B cell (primary cell): ENCODE data around the gene KYAT1. TPM values are rescaled to one million over a fixed set of nuclear protein-coding genes. Genes with fewer than 3 reads are reported as not detected.

ENCODE experiments used
- ATAC-seq: fragments of 200-7000 bp; cut with Tn5 transposase; one replicate; pipeline ENCODE4 v1.10.0; 2021; ENCODE audit warnings: low read depth, mild to moderate bottlenecking, moderate number of reproducible peaks, moderate library complexity
- CTCF ChIA-PET: fragments of 350-600 bp; sonication (Branson Sonifier 250); formaldehyde crosslinking; loops from one replicate; lab custom pipeline; 2021; ENCODE audit warnings: antibody characterized with exemption, inconsistent platforms; lab: Charles Lee
- POLR2A ChIA-PET: fragments of 350-600 bp; sonication (Branson Sonifier 250); formaldehyde crosslinking; loops from one replicate; lab custom pipeline; 2021; ENCODE audit warnings: antibody characterized with exemption; lab: Charles Lee
- DNase-seq: peaks from one replicate; pipeline ENCODE4 v3.0.0; 2013
- H2AFZ ChIP-seq: 2 replicates; pipeline ENCODE4 v1.6.1; 2012; ENCODE audit warnings: mild to moderate bottlenecking, low read depth, low read length; ENCODE audit not compliant: insufficient read depth, poor library complexity, severe bottlenecking
- H3K27ac ChIP-seq, 2 donors: 1 replicate in 1 of 2; 2 replicates in 1 of 2; pipeline ENCODE4 v1.5.1; 2012 to 2013; ENCODE audit warnings: low read length in 2 of 2, mild to moderate bottlenecking in 2 of 2, moderate library complexity in 1 of 2
- H3K27me3 ChIP-seq, 4 experiments: fragments of 200-600 bp in 1 of 4; sonication (generic) in 1 of 4; replicated peaks in 1 of 4; 1 replicate in 2 of 4; 2 replicates in 2 of 4; pipeline versions ENCODE4 v1.6.1 to v1.7.0; 2013 to 2016; ENCODE audit warnings: low read length in 3 of 4, mild to moderate bottlenecking in 2 of 4, mixed read lengths in 1 of 4, moderate library complexity in 1 of 4; ENCODE audit not compliant: insufficient read depth in 4 of 4, control insufficient read depth in 3 of 4; ENCODE audit errors: control extremely low read depth in 1 of 4
- H3K36me3 ChIP-seq, 2 experiments: replicated peaks in 1 of 2; 1 replicate in 1 of 2; 2 replicates in 1 of 2; pipeline versions ENCODE4 v1.6.1 to v1.7.1; 2013; ENCODE audit warnings: low read length in 1 of 2; ENCODE audit not compliant: insufficient read depth in 2 of 2, control insufficient read depth in 1 of 2; ENCODE audit errors: control extremely low read depth in 1 of 2, extremely low read depth in 1 of 2
- H3K4me1 ChIP-seq, 2 donors: fragments of 200-600 bp in 1 of 2; sonication (generic) in 1 of 2; 1 replicate in 1 of 2; 2 replicates in 1 of 2; pipeline versions ENCODE4 v1.5.1 to v1.6.1; 2013 to 2017; ENCODE audit warnings: low read length in 2 of 2; ENCODE audit not compliant: control insufficient read depth in 2 of 2, insufficient read depth in 2 of 2
- H3K4me2 ChIP-seq: replicated peaks from 2 replicates; pipeline ENCODE3; 2012; ENCODE audit warnings: mild to moderate bottlenecking, low read depth, low read length; ENCODE audit not compliant: poor library complexity, severe bottlenecking
- H3K4me3 ChIP-seq, 5 experiments: fragments of 200-600 bp in 1 of 5; sonication (generic) in 1 of 5; 1 replicate in 3 of 5; 2 replicates in 2 of 5; pipeline versions ENCODE4 v1.5.1 to v1.7.0; 2011 to 2016; ENCODE audit warnings: low read length in 4 of 5, mild to moderate bottlenecking in 4 of 5, low read depth in 2 of 5, control low read depth in 1 of 5, moderate library complexity in 1 of 5; ENCODE audit not compliant: insufficient read depth in 1 of 5; ENCODE audit errors: control extremely low read depth in 1 of 5, extremely low read depth in 1 of 5
- H3K79me2 ChIP-seq: fragments of 200-600 bp; sonication (generic); one replicate; pipeline ENCODE4 v1.6.0; 2016; ENCODE audit warnings: low read length; ENCODE audit not compliant: control insufficient read depth, insufficient read depth
- H3K9ac ChIP-seq: fragments of 200-600 bp; sonication (generic); 2 replicates; pipeline ENCODE4 v1.6.1; 2017; ENCODE audit warnings: mild to moderate bottlenecking, low read length, moderate library complexity
- H3K9me3 ChIP-seq, 3 donors: one replicate each; pipeline versions ENCODE4 v1.6.1 to v1.7.1; 2013; ENCODE audit warnings: low read length in 2 of 3; ENCODE audit not compliant: control insufficient read depth in 2 of 3, insufficient read depth in 1 of 3; ENCODE audit errors: control extremely low read depth in 1 of 3
- H4K20me1 ChIP-seq: 2 replicates; pipeline ENCODE4 v1.6.0; 2012; ENCODE audit warnings: mild to moderate bottlenecking, low read length; ENCODE audit not compliant: insufficient read depth, control insufficient read depth, poor library complexity, severe bottlenecking
- H3K27ac Mint-ChIP-seq: one replicate; pipeline ENCODE4 v1.8.0; 2021; ENCODE audit warnings: mixed read lengths
- H3K27me3 Mint-ChIP-seq: one replicate; pipeline ENCODE4 v1.8.0; 2021; ENCODE audit warnings: mixed read lengths
- H3K4me1 Mint-ChIP-seq: one replicate; pipeline ENCODE4 v1.8.0; 2021; ENCODE audit warnings: mixed read lengths
- H3K4me3 Mint-ChIP-seq: one replicate; pipeline ENCODE4 v1.8.0; 2021; ENCODE audit warnings: mixed read lengths
- H3K9me3 Mint-ChIP-seq: one replicate; pipeline ENCODE4 v1.8.0; 2022; ENCODE audit warnings: mixed read lengths; ENCODE audit not compliant: insufficient read depth
- EZH2 ChIP-seq: IDR thresholded peaks from 2 replicates; pipeline ENCODE4 v1.6.1; 2012; ENCODE audit warnings: borderline replicate concordance, low read depth, mild to moderate bottlenecking, moderate library complexity, low read length; ENCODE audit not compliant: insufficient read depth, poor library complexity, severe bottlenecking
- WGBS: methylation state at CpG from one replicate; pipeline ENCODE4 v1.1.5; 2013; ENCODE audit warnings: missing lambda C conversion rate; ENCODE audit not compliant: insufficient coverage; 5-methylcytosine and 5-hydroxymethylcytosine counted together
- intact Hi-C: fragments of 100-400 bp; cut with micrococcal nuclease; formaldehyde crosslinking; loops from one replicate; pipeline ENCODE4 v1.10.0; 2022
- polyA plus RNA-seq: library from polyadenylated mRNA; depleted of rRNA; stranded (reverse); fragments of >200 nt; gene quantifications from 2 replicates; pipeline ENCODE4 v1.2.3, GENCODE V29; 2012
- total RNA-seq, 2 donors: library from RNA; stranded (reverse); fragments of 120-200 nt in 1 of 2; gene quantifications; 1 replicate in 1 of 2; 2 replicates in 1 of 2; pipeline versions ENCODE4 v1.2.3 to v1.2.4, GENCODE V29; 2013 to 2022
- TF ChIP-seq, protein P1 (sequence below): fragments of 200-600 bp; IDR thresholded peaks from one replicate; pipeline ENCODE4 v1.8.0; 2022; ENCODE audit warnings: antibody characterized with exemption, mild to moderate bottlenecking

The KYAT1 gene
- total and polyA plus RNA-seq, 2 donors (not counting 1 experiment from before 2014, with no cell fraction given): 7.0 to 16.2 TPM

DNA sequence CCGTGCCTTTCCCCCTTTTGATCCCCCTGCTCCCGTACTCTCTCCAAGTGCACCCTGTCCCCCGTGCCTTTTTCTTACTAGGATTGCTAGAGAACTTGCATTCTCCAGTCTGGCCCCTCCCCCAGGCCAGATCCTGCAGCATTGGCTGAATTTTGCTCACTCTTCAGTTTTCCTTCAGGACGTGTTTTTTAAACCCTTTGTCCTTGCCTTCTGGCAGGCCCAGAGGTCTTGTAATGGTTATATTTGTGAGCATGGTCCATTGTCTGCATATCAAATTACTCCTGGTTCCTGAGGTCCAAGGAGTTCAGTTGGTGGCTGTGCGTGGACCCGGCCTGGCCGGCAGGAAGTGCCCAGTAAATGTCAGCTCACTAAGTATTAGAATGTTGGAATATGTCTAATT, 94.1 kb downstream of the KYAT1 start:
- H3K4me3 Mint-ChIP-seq: peak overlapping the region; percentile 91
- Histone ChIP-seq H3K9ac (peak overlapping the region; percentile 85), H3K27ac (peak overlapping the region; percentile 73 to 86), H3K4me2 (peak overlapping the region; percentile 90), H2AFZ (peak overlapping the region; percentile 95), H3K79me2 (peaks cover 33% of the 10 kb centered on the region), H3K27me3 (no peaks in the 10 kb centered on the region), H3K4me1 (peaks cover 16 to 17% of the 10 kb centered on the region in 2 donors), H3K36me3 (peaks cover 0 to 29% of the 10 kb centered on the region in 2 experiments), H4K20me1 (peaks cover 9% of the 10 kb centered on the region), H3K9me3 (peaks cover 0 to under 1% (median 0%) of the 10 kb centered on the region in 3 donors), H3K4me3 (peak overlapping the region; percentile 71 to 94 (median 91))
- intact Hi-C loops: loop anchor here (1.0 to 2.0 kb wide), 8 partner anchors 15 to 417 kb away; partner anchors contain the start of genes ENDOG, GLE1, LRRC8A and SET
- TF ChIP-seq, protein P1, sequence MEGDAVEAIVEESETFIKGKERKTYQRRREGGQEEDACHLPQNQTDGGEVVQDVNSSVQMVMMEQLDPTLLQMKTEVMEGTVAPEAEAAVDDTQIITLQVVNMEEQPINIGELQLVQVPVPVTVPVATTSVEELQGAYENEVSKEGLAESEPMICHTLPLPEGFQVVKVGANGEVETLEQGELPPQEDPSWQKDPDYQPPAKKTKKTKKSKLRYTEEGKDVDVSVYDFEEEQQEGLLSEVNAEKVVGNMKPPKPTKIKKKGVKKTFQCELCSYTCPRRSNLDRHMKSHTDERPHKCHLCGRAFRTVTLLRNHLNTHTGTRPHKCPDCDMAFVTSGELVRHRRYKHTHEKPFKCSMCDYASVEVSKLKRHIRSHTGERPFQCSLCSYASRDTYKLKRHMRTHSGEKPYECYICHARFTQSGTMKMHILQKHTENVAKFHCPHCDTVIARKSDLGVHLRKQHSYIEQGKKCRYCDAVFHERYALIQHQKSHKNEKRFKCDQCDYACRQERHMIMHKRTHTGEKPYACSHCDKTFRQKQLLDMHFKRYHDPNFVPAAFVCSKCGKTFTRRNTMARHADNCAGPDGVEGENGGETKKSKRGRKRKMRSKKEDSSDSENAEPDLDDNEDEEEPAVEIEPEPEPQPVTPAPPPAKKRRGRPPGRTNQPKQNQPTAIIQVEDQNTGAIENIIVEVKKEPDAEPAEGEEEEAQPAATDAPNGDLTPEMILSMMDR: no peak
- TF ChIP-seq EZH2: no peak
- no peaks in the 10 kb centered on the region for H3K9me3 Mint-ChIP-seq
- no peaks in the 10 kb centered on the region for H3K27me3 Mint-ChIP-seq
- ChIA-PET POLR2A (interaction anchor here (0.6 to 1.2 kb wide), 3 partner anchors 16 to 354 kb away, joined by 3 read pairs; partner anchors contain the start of gene ZER1), CTCF (interaction anchor here (0.8 to 2.0 kb wide), 5 partner anchors 17 to 140 kb away, joined by 3 to 10 read pairs (median 3); partner anchors contain the start of genes PKN3 and ZDHHC12)
- peak overlapping the region; percentile 85 for H3K27ac Mint-ChIP-seq
- H3K4me1 Mint-ChIP-seq: peaks cover 24% of the 10 kb centered on the region
- ATAC-seq (no peak), DNase-seq (no peak)
- WGBS: 0% methylated on average over 3 of the region's 7 CpGs
